GM18867 (cell line): ENCODE data around the gene SMS.

Source experiments
- ATAC-seq: cut with Tn5 transposase; IDR thresholded peaks from one replicate; pipeline ENCODE4 v1.9.1; 2021; ENCODE audit warnings: mild to moderate bottlenecking, moderate library complexity; ENCODE audit not compliant: unreplicated experiment

Gene SMS

DNA sequence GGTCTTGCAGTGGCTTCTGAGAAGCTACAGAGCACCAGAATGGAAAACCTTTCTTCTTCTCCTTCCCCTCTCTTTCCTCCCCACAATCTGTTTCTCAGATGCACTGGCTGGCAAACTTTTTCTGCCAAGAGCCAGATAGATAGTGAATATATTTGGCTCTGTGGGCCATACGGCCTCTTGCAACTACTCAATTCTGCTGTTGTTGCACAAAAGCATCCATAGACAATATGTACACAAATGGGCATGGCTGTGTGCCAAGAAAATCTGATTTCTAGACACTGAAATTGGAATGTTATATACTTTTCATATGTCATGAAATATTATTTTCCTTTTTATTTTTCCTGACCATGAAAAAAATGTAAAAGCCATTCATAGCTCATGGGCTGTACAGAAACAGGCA is 94.7 kb downstream of the SMS start:
- no peak for ATAC-seq

DNA sequence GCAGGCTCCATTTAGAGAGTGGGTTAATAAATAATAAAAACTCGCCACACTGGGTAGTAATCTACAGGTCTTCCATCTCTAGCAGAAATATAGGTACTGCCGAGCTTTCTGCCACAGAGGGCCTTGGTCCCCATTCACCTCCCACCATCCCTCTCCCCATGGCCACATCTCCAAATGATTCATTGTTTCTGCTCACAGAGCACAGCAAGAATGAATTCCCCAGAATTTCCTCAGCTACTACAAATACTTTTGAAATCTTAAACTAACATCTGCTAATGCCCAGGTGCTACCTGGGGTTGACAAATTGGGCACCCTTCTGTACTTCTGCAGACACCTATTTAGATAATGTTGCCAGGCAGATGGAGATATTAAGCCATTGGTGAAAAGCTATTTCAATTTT is 96.7 kb downstream of the SMS start:
- no peak for ATAC-seq

DNA sequence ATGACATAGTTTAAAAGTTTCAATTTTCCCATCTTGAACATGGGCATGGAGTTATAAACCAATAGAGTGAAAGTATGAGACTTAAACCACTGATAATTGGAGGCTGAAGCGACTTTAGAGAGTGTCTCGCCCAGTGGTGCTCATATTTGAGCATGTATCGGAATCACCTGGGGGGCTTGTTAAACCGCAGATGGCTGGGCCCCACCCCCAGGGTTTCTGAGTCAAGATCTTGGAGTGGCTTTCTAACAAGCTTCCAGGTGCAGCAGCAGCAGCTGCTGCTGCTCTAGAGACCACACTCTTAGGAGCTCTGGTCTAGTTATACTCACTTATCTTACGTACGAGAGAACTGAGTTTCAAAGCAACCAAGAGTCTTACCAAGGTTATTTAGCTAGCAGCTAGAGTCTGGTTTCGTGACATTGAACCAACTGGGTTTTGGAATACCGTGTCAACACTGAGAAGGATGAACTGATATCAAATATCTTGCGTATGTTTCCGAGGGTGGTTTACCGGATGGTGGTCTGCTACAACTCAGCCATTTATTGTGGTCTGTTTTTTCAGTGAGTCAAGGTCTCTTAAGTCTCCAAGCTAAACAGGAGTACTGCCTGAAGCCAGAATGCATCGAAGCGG is 97.5 kb downstream of the SMS start:
- ATAC-seq, result no peak

DNA sequence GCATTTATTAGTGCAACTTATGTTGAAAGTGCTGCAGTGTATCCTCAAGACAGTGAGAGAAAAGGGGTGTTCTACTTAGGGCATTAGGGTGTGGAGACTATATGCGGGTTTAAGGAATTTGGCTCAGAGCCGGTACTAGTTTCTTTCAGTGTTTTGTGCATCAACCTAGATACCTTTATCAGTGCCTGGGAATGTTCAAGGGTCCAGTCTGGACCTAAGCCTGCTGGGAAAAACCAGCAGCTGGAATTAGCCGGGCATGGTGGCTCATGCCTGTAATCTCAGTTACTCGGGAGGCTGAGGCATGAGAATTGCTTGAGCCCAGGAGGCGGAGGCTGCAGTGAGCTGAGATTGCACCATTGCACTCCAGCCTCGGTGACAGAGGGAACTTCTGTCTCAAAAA is 99.0 kb downstream of the SMS start:
- ATAC-seq, result no peak

DNA sequence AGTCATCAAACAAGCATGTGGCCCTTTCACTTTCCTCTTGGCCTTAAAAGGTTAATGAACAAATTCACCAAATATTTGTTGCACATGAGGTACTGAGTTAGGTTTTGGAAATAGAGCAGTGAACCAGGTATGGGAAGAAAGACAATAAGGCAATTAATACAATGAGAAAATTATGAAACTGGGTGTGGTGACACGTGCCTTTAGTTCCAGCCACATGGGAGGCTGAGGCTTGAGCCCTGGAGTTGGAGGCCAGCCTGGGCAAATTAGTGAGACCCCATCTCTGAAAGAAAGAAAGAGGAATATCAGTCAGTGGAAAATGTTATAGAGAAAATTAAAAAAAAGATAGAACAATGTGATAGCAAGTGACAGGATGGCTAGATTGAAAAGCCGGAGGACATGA is 99.7 kb downstream of the SMS start:
- ATAC-seq, result no peak

DNA sequence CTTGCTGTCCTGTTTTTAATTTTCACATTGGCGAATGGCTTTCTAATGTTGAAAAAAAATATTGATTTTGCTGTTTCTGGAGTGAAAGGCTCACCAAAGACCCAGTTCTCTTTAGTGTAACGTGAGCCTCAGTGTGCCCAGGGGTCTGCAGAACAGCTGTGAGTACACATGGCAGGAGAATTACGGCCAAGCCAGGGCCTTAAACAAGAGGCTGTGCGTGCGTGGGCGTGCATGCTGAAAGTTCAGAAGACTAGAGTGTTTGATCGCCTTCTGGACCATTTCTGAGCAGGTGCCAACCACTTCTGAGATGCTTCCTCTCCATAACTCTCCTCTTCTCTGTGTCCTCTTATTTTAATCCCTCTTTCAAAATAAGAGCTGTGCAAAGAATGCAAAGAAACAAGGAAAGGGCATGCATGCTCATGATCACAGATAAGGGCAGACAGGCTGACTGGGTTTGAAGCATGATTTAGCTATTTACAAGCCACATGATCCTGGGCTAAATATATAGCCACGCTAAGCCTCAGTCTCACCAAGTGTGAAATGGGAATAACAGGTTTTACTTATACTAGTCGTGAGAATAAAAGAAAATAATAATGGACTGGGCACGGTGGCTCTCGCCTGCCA is 101.5 kb downstream of the SMS start:
- no peak for ATAC-seq

DNA sequence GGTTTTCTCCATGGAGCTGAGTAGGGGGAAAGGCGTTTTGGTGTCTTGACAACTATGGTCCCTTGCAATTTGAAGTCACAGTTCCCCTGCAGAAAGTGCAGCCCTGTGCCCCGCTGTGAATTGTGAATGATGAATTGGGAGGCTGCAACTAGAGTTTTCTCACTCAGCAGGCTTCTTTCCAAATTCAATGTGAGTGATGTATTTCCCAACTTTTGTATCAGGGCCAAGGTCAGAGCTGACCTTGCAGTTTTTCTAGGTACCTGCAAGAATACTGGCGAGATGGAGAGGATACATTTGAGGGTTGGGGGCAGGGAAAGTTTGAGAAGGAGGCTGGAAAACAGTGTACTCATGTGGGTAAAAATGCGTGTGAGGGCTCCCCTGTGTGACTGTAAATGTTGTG is 103.4 kb downstream of the SMS start:
- no peak for ATAC-seq
